Nucleus accumbens (tissue), 56 donors: Measurements from ENCODE around the gene RNPEPL1.
"Not testable (repeated sequence)": the region's sequence is repeated elsewhere in the genome, so short reads cannot be mapped to it uniquely, and the experiment has no call there.

Experiments used
- DNase-seq, 56 donors: peaks; one replicate each; lab custom pipeline; 2025; lab: John Stamatoyannopoulos, UW

RNPEPL1 gene

GRCh38 chr2:240563231-240563630 is 5.1 kb upstream of the RNPEPL1 start:
- DNase-seq = not testable (repeated sequence)

GRCh38 chr2:240563951-240564560 is 4.2 kb upstream of the RNPEPL1 start:
- no peak for DNase-seq

- no peak for DNase-seq
These were observed 3.5 kb upstream of the RNPEPL1 start for GRCh38 chr2:240564561-240565332.

GRCh38 chr2:240565333-240566202 is 2.7 kb upstream of the RNPEPL1 start:
- DNase-seq = peak in 7 of 56 donors; percentile 23 to 51 (median 44)

GRCh38 chr2:240566203-240567136 is 1.8 kb upstream of the RNPEPL1 start:
- DNase-seq = peak in 55 of 56 donors; percentile 27 to 91 (median 77)

GRCh38 chr2:240567137-240567871 is 980 bp upstream of the RNPEPL1 start:
- no peak for DNase-seq

- DNase-seq = peak in 42 of 56 donors; percentile 26 to 77 (median 44)
These were observed 616 bp downstream of the RNPEPL1 start for GRCh38 chr2:240568678-240569522.

GRCh38 chr2:240569523-240569997 is 1.3 kb downstream of the RNPEPL1 start:
- DNase-seq = no peak

GRCh38 chr2:240569998-240570530 is 1.8 kb downstream of the RNPEPL1 start:
- DNase-seq = no peak

GRCh38 chr2:240570531-240571313 is 2.4 kb downstream of the RNPEPL1 start:
- no peak for DNase-seq

- no peak for DNase-seq
These were observed 3.2 kb downstream of the RNPEPL1 start for GRCh38 chr2:240571314-240571973.

- DNase-seq = no peak
These were observed 4.1 kb downstream of the RNPEPL1 start for GRCh38 chr2:240572141-240573031.

GRCh38 chr2:240573071-240573515 is 4.8 kb downstream of the RNPEPL1 start:
- no peak for DNase-seq

GRCh38 chr2:240573516-240574385 is 5.5 kb downstream of the RNPEPL1 start:
- DNase-seq = no peak
